HFF-Myc (cell line): ENCODE data around the gene C12orf43.

ENCODE experiments used
- DNase-seq: peaks from one replicate; pipeline ENCODE4 v3.0.0-alpha.2; 2011; ENCODE audit warnings: low read depth; ENCODE audit errors: extremely low read depth
- H3K4me3 ChIP-seq: replicated peaks from 2 replicates; pipeline ENCODE4 v1.5.1; 2011; ENCODE audit warnings: low read depth, mild to moderate bottlenecking, control low read depth, low read length
- TF ChIP-seq, protein P1 (sequence below): IDR thresholded peaks from 2 replicates; pipeline ENCODE4 v1.5.1; 2012; ENCODE audit warnings: mild to moderate bottlenecking, low read depth, low read length, control low read depth; ENCODE audit errors: missing control alignments

C12orf43 gene

GRCh38 chr12:120971299-120972180 lies 44.7 kb downstream of the C12orf43 start:
- H3K4me3 ChIP-seq = no peak overlapping the region
- DNase-seq = peak; percentile 35
- TF ChIP-seq, protein P1, sequence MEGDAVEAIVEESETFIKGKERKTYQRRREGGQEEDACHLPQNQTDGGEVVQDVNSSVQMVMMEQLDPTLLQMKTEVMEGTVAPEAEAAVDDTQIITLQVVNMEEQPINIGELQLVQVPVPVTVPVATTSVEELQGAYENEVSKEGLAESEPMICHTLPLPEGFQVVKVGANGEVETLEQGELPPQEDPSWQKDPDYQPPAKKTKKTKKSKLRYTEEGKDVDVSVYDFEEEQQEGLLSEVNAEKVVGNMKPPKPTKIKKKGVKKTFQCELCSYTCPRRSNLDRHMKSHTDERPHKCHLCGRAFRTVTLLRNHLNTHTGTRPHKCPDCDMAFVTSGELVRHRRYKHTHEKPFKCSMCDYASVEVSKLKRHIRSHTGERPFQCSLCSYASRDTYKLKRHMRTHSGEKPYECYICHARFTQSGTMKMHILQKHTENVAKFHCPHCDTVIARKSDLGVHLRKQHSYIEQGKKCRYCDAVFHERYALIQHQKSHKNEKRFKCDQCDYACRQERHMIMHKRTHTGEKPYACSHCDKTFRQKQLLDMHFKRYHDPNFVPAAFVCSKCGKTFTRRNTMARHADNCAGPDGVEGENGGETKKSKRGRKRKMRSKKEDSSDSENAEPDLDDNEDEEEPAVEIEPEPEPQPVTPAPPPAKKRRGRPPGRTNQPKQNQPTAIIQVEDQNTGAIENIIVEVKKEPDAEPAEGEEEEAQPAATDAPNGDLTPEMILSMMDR = peak; percentile 66

DNA sequence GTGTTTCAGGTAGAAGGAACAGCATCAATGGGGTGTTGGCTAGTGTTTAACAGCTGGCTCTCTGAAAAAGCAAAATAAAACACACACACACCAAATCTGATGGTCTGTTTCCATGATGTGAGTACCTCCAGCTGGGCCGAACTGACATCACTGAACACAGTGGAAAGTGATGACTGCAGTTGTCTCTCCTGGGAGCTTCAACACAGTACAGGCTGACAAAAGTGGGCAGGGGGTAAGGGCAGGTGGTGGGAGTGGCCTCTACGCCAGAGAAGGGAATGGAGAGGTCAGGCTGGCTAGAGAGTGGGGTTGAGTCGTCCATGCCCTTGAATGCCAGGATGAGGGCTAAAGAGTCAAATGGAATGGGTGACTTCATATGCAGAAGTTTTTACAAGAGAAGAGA lies 46.0 kb downstream of the C12orf43 start:
- no peak for DNase-seq
- H3K4me3 ChIP-seq = no peak overlapping the region
- TF ChIP-seq, protein P1 = no peak

- no peak for DNase-seq
- no peak overlapping the region for H3K4me3 ChIP-seq
- TF ChIP-seq, protein P1 = no peak
Measured at GRCh38 chr12:120965534-120966091, 50.7 kb downstream of the C12orf43 start.

GRCh38 chr12:120964298-120964697 lies 52.0 kb downstream of the C12orf43 start:
- TF ChIP-seq, protein P1 = no peak
- DNase-seq = no peak
- H3K4me3 ChIP-seq = no peak overlapping the region

DNA sequence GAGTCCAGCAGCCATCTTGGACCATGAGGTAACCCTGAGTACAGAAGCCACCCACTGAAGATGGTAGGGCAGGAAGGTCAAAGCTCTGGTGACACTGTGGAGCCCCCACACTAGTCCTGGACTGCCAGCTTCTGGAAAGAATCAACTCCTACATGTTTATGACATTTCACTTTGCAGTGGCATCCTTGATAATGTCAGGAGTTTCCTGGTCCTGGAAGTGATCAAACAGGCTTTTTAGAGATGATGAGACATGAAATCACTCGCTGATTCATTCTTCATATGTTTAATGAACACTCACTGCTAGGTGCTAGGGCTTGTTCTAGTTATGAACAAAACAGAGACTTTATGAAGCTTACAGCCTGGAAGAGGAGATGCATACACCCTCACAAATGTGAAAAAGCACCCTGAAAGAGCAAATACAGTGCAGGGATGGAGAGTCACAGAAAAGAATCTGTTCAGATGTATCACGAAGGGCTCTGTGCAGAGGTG lies 53.7 kb downstream of the C12orf43 start:
- H3K4me3 ChIP-seq = no peak overlapping the region
- DNase-seq = no peak
- TF ChIP-seq, protein P1 = no peak

DNA sequence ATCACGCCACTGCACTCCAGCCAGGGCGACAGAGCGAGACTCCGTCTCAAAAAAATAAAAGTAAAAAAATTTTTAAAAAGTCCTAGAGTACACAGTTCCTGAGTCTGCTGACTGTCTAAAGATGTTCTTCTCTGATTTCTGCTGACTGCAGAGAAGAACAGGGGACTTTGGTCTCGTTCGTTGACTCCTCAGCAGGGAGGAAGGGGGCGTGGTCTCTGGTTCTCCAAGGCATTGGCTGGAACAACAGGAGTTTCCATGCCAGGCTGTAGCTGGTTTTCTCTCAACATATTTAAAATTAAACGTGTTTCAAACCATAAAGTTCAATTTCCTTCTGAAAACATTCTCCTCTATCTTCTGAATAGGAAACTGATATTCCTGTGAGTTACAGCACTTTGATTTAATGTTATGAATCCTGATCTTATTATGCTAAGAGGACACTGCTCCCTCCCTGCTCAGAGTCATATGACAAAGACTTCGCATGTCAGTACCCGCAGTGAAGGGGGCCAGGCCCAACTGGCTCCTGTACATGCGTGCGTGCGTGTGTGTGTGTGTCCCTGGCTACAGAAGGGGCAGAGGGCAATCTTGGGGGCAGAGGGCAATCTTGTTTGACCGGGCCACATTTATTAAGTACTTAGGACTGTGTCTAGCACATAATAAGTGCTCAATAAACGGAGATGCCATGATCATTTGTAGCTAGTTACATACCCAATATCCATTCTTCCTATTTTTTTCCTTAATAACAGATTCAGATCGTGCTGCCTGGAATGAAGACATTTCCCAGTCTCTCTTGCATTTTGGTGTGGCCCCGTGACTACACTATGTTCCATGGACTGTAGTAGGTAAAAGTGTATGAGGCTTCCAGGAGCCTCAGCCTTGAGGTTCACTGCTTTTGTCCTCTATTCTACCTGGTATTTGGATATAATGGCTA lies 54.4 kb downstream of the C12orf43 start:
- no peak overlapping the region for H3K4me3 ChIP-seq
- DNase-seq = no peak
- TF ChIP-seq, protein P1 = no peak
